HG02798 (cell line): ENCODE results near the gene HS6ST3.

Experiments
- ATAC-seq: cut with Tn5 transposase; IDR thresholded peaks from one replicate; pipeline ENCODE4 v1.9.1; 2021; ENCODE audit warnings: mild to moderate bottlenecking; ENCODE audit not compliant: unreplicated experiment, poor library complexity

The HS6ST3 gene

DNA sequence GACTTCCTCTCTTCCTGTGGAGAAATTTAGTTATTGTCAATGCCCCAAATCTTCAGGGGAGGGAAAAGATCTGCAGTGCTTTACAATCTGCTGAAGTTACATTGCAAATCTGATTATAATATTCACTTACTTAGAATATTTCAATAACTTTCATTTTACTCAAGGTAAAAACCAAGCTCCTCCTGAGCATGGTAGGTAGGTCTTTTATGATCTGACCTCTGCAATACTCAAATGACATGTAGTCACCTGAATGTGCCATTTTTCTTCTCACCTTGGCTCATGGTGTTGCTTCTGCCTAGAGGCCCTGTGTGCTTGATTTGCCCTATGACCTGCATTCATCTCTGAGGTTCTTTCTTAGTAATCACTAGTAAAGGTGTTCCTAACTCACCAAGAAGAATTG lies 331.4 kb downstream of the HS6ST3 start:
- ATAC-seq: no peak

DNA sequence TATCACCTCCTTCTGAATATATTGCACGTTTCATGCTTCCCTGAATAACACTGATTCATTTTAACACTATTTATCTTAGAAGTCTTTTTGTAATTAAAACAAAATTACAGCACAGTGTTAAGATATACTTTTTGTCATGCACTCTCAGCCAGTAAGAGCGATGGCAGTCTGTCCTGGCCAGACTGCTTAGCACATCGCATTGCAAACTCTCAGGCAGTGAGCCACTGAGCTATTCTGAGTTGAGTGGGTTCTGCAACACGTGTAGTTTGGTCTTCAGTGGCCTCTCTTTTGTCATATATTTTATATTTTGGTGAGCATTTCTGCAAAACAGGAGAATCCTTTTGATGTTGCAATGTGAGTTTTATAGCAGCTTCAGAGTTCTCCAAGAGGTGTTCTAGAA lies 332.1 kb downstream of the HS6ST3 start:
- ATAC-seq: no peak

DNA sequence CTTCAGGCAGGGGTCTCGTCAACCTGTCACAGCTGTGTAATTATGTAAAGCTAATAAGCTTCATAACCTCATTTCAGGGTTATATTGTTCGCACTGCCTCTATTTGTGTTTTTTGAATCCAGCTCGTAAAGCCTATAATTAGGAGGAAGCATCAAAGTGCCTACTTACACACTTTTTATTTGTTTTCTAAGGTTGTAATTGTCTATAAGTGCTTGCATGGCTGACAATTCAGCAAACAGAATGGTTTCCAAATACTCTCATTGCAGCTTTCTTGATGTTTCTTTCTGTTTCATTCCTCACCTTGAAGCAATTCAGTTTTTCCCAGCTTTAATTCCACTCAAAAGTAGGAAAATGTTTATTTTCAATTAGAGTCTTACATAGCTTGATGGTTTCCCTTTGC lies 336.3 kb downstream of the HS6ST3 start:
- ATAC-seq: no peak

DNA sequence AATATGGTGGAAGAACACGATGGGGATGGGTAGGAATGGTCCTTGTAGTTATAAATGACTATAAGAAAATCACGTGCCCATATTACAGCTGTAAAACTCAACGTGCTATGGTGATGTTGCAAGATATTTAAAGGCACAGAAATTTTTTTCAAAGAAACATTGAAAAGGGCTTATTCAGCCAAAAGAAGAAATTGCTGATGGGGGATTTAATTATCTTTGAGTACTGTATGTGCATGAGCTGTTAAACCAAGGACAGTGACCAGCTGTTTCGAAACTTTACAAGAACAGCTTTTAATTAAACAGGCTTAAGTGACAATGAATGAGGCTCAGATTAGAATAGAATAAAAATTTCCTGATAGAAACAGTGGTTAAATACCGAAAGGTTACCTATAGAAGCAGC lies 339.0 kb downstream of the HS6ST3 start:
- no peak for ATAC-seq

DNA sequence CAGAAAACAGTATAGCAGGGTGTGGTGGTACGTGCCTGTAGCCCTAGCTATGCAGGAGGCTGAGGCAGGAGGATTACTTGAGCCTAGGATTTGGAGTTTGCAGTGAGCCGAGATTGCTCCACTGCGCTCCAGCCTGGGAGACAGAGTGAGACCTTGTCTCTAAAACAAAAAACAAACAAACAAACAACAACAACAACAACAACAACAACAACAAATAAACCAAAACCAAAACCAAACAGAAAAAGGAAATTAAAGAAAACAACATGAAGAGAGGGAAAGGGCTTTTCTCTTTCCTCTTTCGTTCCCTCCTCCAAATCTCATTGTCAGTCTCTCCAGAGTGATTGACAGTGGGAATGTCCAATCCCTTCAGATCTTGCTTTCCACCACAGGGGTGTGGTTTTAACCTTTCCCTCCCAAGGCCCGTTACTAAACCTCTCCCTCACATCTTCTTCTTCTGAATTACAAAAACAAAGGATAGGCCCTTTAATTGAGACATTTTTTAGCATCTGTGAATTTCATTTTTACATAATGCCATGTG lies 341.2 kb downstream of the HS6ST3 start:
- ATAC-seq: no peak

DNA sequence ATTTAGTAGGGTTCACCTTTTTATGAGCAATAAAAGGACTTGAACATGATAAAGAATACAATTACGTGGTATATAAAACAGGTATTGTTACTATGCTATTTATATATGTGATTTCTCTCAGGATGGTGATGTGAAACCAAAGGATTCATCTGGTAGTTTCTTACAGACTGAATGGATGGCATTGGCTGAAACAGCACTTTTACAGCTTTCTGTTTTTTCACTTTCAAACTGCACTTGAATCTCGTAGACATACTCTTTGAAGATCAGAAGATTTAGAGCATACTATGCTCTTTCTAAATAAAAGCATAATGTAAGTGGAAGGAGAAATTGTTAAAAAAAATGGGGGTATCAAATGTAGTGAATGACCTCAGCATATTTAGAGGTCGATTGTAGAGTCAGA lies 354.8 kb downstream of the HS6ST3 start:
- ATAC-seq: no peak

DNA sequence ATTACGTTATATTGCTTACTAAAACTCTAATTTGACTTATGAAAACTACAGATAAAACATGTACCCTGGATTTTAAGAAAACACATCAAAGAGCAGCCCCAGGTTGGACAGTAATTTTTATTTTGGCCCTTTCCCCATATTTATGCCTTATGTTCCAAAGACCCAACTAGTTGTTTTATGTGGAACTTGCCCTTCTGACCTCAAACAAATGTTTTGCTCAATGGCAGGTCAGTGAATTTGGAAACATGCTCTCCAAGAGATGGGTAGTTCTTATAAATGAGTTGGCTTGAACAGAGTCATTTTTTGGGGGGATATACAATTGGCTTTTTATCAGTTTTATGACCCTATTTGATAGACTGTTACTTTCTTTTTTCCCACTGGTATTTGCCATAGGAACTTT lies 360.0 kb downstream of the HS6ST3 start:
- ATAC-seq: no peak

DNA sequence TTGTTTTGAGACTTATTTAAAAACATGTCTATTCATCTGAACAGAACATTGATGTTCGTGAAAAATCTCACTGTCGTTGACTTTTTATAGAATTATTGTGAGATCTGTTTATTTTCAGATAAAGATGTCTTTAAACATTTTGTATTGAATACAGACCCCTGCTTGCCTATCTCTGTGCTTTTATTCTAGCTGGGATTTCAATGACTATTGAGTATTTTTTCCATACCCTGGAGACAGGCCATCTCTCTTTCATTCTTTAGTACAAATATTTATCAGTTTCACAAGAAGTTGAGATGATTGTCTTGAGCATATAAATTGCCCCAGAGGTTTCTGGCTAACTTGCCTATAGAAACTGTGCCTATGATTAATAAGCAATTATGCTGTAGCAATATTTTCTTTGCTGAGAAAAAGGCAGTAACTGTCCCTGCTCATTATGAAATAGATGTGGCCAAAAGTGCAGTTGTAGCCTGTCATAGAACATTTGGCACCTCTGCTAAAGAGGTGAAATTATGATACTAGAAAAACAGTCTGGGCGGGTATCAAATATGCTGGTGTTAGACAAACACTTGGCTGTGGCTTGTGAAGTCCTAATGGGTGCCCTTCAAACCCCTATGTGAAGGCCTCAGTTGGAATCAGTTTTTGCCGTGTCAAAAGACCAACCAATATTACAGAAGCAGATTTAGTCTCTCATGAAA lies 360.6 kb downstream of the HS6ST3 start:
- no peak for ATAC-seq

DNA sequence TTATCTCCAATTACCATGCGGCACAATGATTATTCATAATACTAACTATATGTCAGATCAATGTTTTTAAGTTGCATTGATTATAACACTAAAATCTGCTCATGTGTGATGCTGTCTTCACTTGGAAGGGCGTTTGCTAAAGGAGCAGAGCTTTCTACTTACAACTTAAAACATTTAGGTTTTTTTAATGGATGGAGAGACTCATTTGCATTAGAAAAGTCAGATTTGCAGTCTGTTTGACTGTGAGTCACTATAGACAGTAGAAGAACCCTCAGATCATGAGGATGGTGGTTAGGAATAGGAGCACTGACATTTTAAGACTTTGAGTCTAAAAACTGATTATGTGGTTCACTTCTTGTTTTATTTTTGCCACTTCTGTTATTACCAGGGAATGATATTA lies 364.6 kb downstream of the HS6ST3 start:
- ATAC-seq: no peak

DNA sequence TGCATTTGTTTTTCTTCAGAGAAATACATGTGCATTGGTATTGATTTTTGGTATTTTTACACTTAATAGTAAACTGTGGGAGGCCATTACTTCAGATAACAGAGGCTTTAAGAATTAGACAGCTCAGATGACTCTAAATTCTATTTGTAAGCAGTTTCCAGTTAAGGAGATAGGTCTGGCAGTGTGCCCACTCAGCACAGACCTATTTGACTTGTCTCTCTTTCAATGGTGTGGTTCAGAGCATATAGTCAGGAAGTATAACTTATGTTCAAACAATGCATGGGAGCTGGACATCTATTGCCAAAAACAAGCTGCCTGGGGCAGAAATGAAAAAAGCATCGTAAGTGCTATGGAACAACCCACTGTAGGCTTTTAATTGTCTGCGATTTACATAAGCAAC lies 370.7 kb downstream of the HS6ST3 start:
- no peak for ATAC-seq

DNA sequence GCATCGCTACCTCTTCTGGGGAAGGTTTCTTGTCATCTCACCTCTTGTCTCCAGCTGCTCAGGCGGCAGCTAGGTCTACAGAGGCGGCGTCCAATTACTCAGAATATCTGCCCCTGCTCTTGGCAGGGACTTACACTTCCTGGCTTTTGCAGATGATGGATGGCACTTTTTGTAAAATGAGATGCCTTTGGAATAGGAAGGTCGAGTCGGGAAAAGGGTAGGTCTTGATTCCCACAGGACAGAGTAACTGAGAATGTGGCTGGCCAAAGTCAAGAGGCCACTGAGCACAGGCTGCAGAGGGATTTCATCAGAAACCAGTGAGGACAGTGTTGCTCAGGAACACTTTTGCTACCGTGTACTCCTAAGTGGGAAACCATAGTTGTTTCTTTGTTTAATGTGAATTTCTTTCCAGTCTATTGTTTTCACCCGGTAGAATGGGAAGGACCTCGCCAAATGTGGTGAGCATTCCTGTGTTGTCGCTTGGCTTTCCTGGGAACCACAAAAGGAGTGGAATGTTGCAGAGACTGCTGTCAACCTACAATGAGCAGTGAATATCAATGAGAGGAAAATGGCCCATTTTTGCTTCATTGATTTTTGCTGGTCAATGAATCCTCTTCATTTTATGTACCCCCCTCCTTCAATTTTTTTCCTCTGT lies 383.7 kb downstream of the HS6ST3 start:
- ATAC-seq: no peak

DNA sequence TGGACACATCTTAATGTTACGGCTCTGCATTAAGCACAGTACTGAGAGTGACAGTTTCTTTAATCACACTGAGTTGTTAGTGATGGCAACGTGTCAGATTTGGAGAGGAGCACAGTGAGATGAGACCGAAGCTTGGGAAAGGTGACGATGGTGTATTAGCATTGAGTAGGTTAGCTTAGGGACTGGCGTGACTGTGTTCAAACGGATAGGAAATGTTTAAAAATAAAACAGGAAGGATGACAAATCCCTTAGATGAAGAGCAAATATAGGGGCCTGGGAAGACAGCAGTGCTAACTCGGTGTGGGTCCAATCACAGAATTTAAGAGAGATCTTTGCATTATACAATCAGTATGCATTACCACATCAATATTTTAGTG lies 384.3 kb downstream of the HS6ST3 start:
- no peak for ATAC-seq

DNA sequence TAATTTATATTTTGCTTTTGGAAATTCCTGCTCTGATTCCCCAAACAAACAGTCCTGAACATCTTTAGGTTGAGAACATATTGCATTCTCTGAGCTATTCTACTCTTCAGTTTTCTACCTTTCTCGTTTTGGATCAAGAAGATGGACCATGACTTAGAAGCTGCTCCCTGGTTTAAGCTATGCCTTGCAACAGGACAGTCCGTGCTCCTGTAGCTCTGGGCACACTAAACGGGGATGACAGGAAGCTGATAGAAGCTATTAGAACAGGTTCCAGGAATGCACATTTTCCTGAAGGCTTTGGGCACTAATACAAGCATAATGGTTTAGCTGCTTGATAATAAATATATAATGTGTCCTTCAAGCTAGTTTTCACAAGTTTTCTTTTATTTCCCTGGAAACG lies 385.2 kb downstream of the HS6ST3 start:
- no peak for ATAC-seq

DNA sequence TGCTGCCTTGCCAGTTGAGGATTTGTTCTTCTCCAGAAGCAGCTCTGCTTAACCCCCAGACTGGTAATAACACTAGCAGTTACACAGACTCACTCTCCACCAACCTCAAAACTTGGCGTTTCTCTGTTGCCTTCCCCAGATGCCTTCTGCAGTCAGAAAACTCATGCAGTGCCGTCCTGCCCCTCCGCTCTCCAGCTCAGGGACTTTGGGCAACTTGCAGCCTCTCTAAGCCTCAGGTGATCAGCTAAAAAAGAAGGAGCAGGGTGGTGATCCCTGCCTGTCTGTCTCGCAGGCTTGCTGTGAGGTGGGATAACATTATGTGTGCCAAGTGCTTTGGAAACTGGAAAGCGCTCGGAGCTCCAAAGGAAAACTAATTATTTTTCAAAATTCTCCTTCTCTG lies 391.6 kb downstream of the HS6ST3 start:
- ATAC-seq: no peak

DNA sequence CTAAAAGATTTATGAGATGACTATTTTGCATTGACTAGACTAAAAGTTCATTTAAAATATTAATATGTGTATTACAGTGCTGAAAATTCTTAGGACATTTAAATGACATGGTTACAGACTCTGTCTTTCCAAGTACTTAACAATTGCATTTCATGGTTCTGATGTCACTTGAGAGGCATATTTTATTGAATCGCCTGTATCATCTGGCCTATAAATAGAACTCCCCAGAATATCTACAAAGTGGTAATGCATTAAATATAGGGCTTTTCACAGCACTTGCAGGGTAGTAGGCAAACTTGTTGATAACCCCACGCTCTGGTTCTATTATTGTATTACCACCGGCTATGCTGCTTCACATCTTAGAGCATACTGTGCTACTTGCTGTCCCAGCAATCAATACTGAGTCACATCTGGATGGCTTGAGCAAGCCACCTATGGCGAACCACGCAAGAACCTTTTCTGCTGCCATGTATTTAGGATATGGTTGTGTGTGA lies 400.6 kb downstream of the HS6ST3 start:
- no peak for ATAC-seq

DNA sequence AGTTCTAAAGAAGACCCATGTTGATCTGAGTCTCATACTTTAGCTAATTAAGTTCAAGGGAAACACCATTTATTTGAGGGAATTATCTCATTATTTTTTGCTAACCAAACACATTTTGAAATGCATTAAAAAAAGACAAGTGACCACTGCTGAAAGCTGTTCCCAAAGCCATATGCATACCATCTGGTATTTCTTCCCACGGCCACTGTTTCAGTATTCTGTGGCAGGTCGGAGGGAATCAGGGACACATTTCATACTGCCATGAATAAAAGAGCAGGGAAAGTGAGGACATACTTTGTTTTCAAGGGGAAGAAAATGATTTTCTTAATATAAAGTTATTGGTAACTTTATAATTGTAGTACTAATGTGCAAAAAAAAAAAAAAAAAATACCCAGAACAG lies 401.2 kb downstream of the HS6ST3 start:
- no peak for ATAC-seq

DNA sequence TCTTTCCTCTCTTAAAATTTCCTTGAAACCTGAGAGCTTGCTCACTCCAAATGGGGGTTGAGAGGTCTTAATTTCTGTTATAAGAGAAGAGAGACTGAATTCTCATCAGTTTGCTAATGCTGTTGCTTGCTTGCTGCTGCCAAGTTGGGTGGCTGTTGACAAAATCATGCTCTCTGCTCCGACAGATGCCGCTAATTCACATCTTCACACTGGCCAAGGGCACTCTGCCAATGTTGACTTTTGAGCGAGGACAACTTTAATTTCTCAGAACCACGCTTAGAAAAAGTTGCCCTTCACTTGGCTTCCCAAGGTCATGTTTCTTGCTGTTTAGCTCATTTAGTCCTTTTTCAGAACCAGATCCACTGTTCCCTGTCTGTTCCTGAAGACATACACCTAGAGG lies 402.9 kb downstream of the HS6ST3 start:
- ATAC-seq: no peak

DNA sequence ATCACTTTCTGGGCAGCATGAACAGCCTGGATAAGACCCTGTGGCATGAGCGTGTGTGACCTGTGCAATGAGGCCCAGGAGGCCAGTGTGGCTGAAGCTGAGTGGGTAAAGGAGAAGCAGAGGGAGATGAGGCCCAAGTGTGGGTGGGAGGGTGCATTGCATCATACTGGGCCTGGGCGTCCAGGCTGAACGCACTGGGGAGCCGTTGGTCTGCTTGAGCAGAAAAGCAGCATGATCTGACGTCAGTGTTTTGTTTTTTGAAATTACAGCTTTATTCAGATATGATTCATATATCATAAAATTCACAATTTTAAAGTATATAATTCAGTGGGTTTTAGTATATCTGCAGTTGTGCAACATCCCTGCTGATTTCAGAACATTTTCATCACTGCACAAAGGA lies 409.7 kb downstream of the HS6ST3 start:
- no peak for ATAC-seq

DNA sequence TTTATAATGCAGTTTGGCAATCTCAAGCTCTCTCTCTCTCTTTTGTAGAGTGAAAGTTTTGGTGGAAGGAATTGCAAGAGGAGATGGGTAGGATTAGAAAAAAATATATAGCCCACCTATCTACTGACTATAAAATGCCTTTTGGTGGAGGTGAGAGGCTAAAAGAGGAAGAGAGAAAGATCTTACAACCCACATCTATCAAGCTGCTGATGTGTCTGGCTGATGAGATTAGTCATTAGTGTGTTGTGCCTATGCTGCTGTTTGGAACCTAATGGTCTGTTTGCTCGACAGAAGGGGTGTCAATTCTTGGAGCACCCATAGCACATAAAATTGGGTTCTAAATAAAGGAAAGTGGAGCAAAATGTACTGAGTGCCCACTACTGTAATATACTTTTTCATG lies 411.0 kb downstream of the HS6ST3 start:
- ATAC-seq: no peak

DNA sequence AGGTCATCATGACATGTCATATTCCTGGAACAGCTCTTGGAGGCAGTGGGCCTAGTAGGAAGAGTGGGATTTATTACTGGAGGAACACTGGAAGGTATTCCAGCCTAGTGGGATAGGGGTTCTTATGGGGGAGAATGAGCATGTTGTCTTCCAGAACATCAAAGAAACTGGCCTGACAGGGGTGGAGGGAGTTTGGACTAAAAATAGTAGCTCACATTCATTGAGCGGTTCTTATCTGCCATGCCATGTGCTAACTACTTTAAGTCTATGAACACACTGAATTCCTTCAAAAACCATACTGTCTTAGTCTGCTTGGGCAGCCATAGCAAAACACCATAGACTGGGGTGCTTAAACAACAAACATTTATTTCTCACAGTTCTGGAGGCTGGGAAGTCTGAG lies 413.6 kb downstream of the HS6ST3 start:
- no peak for ATAC-seq

DNA sequence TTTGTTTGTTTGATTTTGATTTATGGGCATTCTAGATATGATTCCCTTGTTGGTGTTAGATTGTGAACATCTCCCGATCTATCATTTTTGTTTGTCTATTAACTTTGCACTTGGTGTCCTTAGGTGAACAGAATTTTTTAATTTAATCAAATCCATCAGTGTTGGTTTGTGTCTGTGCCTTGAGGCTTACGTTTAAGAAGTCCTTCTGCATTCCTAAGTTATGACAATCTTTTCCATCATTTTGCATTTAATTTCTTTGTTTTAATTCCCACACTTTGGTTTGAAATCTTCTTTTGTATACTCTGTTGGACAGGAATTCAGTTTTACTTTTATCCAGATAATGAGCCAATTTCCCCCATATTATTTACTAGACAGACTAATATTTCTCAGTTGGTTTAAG lies 421.7 kb downstream of the HS6ST3 start:
- no peak for ATAC-seq

DNA sequence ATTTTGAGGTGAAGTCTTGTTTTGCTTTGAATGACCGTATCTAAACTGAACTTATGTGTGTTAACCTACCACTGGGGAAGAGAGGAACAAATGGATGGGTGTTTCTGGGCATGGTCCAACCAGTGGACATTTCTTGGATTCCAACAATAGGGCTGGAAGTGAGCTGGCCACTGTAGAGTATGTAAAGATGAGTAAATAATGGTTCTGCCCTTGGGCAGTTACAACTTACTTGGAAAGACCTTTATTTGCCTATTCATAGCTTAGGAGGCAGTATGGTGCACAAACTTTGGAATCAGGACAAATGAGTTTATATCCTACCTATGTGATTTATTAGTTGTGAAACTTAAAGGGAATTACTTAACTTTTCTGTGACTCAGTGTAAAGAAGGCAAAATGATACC lies 429.5 kb downstream of the HS6ST3 start:
- ATAC-seq: no peak
